ENCODE data around the gene ATP8A2. TPM values are rescaled to one million over a fixed set of nuclear protein-coding genes. Genes with fewer than 3 reads are reported as not detected.

The ATP8A2 gene
- total RNA-seq, 1 donor from 2014 or later: 39.1 TPM

DNA sequence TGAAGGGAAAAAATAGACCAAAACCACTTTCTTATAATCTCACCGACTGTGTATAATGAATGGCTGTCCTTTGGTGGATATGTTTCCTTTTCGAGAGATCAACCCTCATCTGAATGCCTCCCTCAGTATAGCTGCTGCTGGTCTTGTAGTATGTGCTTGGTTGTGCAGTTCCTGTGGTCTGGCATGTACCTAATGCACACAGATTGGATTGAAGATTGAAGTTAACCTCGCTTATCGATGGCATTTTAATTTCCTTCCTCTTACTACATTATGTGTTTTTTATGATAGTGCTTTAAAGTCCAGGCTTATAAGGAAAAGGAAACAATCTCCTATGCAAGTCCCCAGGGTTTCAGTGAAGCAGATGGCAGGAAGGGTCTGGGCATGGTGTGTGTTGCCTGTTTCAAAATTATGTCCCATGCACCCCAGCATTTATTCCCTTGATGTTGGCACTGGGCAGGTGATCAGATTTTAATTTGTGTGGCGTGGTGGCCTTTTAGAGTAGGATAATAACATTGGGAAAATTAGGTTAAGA lies 346.0 kb downstream of the ATP8A2 start:
- TF ChIP-seq, protein P1, sequence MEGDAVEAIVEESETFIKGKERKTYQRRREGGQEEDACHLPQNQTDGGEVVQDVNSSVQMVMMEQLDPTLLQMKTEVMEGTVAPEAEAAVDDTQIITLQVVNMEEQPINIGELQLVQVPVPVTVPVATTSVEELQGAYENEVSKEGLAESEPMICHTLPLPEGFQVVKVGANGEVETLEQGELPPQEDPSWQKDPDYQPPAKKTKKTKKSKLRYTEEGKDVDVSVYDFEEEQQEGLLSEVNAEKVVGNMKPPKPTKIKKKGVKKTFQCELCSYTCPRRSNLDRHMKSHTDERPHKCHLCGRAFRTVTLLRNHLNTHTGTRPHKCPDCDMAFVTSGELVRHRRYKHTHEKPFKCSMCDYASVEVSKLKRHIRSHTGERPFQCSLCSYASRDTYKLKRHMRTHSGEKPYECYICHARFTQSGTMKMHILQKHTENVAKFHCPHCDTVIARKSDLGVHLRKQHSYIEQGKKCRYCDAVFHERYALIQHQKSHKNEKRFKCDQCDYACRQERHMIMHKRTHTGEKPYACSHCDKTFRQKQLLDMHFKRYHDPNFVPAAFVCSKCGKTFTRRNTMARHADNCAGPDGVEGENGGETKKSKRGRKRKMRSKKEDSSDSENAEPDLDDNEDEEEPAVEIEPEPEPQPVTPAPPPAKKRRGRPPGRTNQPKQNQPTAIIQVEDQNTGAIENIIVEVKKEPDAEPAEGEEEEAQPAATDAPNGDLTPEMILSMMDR (IDR thresholded peaks at IDR 0.05; ENCODE audit: unreplicated experiment): no peak
- Mint-ChIP-seq H3K27ac (no peak overlapping the region), H3K36me3 (peaks cover 8% of the 10 kb centered on the region), H3K27me3 (ENCODE audit: low read depth) (no peaks in the 10 kb centered on the region), H3K9me3 (peaks cover 19% of the 10 kb centered on the region), H3K4me1 (peaks cover 1% of the 10 kb centered on the region), H3K4me3 (no peak overlapping the region)
- DNase-seq (ENCODE audit: low spot score in 2 of 2, unreplicated experiment in 2 of 2): no peak

DNA sequence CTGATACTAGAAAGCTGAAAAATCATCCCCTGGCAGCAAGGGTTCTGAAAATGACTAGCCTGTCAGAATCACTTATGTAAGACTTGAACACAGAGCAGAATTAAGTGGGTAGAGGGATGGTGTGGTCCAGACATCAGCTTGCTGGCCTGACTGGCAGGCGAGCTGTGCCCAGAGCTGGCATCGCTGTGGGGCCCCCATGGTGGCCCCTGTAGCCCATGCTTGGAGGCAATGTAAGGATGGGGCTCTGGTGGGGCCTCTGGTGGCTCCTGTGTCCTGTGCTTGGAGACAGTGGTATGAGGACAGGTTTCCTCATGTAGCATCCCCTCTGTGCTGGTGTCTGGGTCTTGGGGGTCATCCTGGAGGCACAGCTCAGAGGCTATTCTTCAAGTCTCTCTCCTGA lies 347.9 kb downstream of the ATP8A2 start:
- H3K27ac Mint-ChIP-seq: no peak overlapping the region
- no peak overlapping the region for H3K4me3 Mint-ChIP-seq
- DNase-seq (ENCODE audit: low spot score in 2 of 2, unreplicated experiment in 2 of 2): no peak
- H3K4me1 Mint-ChIP-seq: peaks cover 6% of the 10 kb centered on the region
- peaks cover 8% of the 10 kb centered on the region for H3K36me3 Mint-ChIP-seq
- H3K9me3 Mint-ChIP-seq: peaks cover 19% of the 10 kb centered on the region
- TF ChIP-seq, protein P1 (IDR thresholded peaks at IDR 0.05; ENCODE audit: unreplicated experiment): no peak
- no peaks in the 10 kb centered on the region for H3K27me3 Mint-ChIP-seq (ENCODE audit: low read depth)

DNA sequence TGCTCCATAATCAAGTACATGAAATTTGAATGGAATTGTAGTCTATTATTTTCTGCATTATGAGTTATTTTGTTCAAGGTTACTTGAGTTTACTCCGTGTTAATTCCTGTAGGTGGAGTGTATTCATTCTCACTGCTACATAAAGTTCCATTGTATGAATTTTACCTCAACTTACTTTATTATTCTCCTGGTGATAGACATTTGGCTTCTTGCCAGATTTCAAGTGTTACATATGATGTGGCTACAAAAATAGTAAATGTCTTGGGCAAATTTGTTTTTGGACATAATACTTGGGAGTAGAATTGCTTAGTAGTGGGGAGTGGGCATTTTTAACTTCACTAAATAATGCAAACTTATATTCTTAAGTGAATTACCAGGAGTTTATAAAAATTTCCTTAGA lies 351.1 kb downstream of the ATP8A2 start:
- Mint-ChIP-seq H3K27ac (no peak overlapping the region), H3K4me3 (no peak overlapping the region), H3K36me3 (peaks cover 8% of the 10 kb centered on the region), H3K9me3 (peaks cover 8% of the 10 kb centered on the region), H3K4me1 (peaks cover 6% of the 10 kb centered on the region), H3K27me3 (ENCODE audit: low read depth) (no peaks in the 10 kb centered on the region)
- no peak for DNase-seq (ENCODE audit: low spot score in 2 of 2, unreplicated experiment in 2 of 2)
- TF ChIP-seq, protein P1 (IDR thresholded peaks at IDR 0.05; ENCODE audit: unreplicated experiment): no peak

DNA sequence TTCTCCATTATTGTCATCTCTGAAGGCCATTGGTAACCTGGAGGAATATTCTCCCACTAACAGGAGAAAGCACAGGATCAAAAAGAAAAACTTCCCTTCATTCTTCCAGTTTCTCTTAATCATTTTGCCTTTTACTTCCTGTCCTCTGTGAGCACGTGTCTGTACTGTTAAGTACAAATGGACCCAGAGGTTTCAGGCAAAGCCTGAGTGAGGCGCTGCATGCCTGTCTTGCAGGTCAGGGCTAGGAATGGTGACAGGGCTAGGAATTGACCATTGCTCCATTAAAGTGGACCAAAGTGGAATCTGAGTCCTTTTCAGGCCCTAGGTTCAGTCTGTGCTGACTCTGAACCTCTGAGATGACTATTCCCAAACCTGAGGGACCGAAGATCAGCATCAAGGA lies 353.3 kb downstream of the ATP8A2 start:
- Mint-ChIP-seq H3K27ac (no peak overlapping the region), H3K27me3 (ENCODE audit: low read depth) (no peaks in the 10 kb centered on the region), H3K9me3 (peaks cover 8% of the 10 kb centered on the region), H3K4me3 (no peak overlapping the region), H3K4me1 (peaks cover 13% of the 10 kb centered on the region), H3K36me3 (peaks cover 8% of the 10 kb centered on the region)
- DNase-seq (ENCODE audit: low spot score in 2 of 2, unreplicated experiment in 2 of 2): no peak
- TF ChIP-seq, protein P1 (IDR thresholded peaks at IDR 0.05; ENCODE audit: unreplicated experiment): no peak

DNA sequence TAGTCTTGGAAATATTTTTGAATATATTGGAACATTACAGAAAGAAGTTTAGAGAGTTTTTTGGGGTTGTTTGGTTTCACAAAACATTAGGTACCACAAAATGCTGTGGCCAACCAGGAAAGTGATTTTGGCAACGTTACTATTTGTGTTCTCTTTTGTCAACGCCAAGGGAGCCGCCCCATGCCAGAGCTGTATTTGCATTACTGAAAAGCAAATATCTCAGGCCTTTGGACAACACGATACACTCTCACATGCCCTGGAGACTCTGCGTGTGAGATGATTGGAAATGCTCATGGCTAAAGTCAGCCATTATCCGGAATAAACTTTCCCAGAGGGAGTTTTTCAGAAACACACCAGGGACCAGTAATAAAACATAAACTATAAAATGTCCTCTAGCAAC lies 355.5 kb downstream of the ATP8A2 start:
- H3K4me1 Mint-ChIP-seq: peaks cover 13% of the 10 kb centered on the region
- no peak overlapping the region for H3K4me3 Mint-ChIP-seq
- H3K27ac Mint-ChIP-seq: no peak overlapping the region
- no peak for DNase-seq (ENCODE audit: low spot score in 2 of 2, unreplicated experiment in 2 of 2)
- H3K36me3 Mint-ChIP-seq: no peaks in the 10 kb centered on the region
- TF ChIP-seq, protein P1 (IDR thresholded peaks at IDR 0.05; ENCODE audit: unreplicated experiment): no peak
- no peaks in the 10 kb centered on the region for H3K9me3 Mint-ChIP-seq
- no peaks in the 10 kb centered on the region for H3K27me3 Mint-ChIP-seq (ENCODE audit: low read depth)

DNA sequence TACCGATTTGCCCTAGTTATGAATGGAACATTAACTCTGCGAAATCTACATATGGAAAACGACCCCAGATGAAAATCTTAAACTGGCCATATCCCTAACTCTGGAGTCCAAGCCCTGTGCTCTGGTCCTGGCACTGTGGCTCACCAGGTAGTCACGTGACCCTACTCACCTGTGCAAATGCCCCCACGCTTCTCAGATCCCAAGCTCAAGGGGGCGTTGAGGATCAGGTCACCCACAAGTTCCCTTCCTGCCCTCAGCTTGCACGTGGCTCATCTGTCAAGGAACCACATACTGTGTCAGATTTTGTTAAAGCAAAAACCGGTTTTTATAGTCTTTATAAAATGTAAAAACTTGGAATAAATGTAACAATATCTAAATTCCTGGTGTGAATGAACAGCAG lies 356.0 kb downstream of the ATP8A2 start:
- DNase-seq (ENCODE audit: low spot score in 2 of 2, unreplicated experiment in 2 of 2): no peak
- Mint-ChIP-seq H3K4me1 (peaks cover 13% of the 10 kb centered on the region), H3K4me3 (no peak overlapping the region), H3K9me3 (no peaks in the 10 kb centered on the region), H3K27ac (no peak overlapping the region), H3K27me3 (ENCODE audit: low read depth) (no peaks in the 10 kb centered on the region), H3K36me3 (no peaks in the 10 kb centered on the region)
- TF ChIP-seq, protein P1 (IDR thresholded peaks at IDR 0.05; ENCODE audit: unreplicated experiment): no peak

All from mesothelial cell of epicardium (in vitro differentiated cells).